OCI-M1 (cell line): Measurements from ENCODE around the gene TM4SF1.
"Not testable (repeated sequence)": the region's sequence is repeated elsewhere in the genome, so short reads cannot be mapped to it uniquely, and the experiment has no call there.

Experiments used
- DNase-seq: peaks from one replicate; lab custom pipeline; 2025; lab: John Stamatoyannopoulos, UW

Gene TM4SF1

DNA sequence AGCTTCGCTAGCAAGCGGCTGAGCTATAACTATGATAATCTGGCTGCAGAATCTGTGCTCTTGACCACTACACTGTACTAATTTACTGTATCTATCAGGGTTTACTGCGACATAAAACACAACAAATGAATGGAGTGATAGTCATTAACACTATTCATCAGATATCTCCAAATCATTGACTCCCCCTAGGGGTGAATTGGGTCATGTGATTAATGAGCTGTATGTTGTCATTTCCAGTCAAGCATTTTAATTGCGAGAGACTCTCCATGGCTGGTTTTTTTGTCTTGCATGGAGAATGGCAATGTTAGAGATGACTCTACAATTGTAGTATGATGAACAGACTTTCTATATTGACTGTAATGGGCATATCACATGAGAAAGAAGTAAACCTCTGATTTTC, 33.5 kb downstream of the TM4SF1 start:
- no peak for DNase-seq

DNA sequence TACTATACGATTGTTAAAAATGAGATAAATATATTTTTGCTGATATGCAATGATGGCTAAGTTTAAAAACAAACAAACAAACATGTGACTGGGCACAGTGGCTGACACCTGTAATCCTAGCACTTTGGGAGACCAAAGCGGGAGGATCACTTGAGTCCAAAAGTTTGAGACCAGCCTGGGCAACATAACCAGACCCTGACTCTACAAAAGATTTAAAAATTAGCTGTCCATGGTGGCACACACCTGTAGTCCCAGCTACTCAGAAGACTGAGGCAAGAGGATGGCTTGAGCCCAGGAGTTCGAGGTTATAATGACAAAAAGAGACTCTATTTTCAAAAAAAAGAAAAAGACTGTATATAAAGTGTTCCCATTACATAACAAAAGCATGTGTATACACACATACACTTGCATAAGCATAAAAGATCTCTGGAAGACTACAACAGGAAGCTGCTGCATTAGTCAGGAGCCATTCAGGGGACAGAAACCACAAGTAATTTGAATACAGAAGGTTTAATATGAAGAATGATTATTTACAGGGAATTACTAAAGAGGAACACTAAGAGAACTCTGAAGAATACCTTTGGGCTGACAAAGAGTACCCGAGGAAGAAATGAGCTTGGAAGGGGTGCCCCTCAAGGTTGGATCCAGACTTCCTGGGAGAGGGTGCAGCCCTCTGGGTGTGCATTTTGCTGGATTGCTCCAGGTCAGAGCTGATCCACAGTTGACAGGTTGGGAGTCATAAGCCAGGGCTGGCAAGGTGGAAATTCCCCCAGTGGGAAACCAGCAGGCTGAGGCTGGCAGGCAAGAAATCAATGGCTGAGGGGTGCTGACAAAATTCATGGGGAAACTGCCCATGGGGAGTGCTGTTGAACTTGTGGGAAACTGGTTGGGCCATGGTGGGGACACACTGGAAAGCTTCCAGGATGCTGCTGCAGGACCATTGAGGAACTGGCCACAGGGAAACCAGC, 34.8 kb downstream of the TM4SF1 start:
- DNase-seq: no peak

DNA sequence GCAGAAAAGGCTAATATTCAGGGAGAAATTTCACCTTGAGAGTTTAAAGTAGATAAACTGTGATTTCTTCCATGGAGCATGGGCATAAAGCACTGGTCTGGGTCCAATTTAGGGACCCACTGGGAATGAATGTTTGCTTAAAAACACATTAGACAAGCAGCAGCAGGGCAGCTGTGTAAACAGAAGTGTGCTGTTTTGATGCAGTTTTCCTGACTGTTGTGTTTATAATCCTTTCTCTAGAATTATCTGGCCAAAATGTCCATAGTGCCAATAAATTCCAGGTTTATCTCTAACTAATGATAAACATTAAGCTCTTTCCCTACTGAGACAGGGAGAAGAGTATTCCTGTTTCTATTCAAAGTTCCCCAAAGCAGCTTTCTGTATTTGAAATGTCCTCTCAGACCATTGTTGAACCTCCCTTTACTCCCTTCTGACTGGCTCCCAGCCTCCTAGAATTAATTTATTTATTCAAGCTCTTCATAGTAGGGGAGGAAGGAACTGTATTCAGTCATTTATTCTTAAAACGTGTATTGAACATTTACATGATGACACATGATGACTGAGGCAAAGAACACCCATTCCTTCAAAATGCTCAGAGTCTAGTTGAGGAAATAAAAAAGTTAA, 37.0 kb downstream of the TM4SF1 start:
- no peak for DNase-seq

DNA sequence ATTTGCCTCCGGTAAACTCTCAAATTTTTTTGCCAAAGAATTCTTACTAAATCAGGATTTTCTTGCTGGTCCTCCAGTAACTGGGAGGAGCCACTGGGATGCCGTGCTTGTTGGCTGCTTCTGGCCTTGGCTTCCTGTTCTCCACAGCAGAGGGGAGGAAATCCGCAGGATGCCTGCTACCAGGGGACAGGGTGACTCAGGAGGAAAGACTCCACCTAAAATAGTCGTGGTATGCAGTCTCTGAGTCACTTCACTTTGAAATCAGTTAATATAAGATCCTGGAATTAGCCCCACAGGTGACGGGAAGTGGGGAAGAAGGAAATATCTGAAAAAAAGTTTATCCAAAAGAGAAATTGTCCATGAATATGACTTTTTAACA, 37.5 kb downstream of the TM4SF1 start:
- no peak for DNase-seq

DNA sequence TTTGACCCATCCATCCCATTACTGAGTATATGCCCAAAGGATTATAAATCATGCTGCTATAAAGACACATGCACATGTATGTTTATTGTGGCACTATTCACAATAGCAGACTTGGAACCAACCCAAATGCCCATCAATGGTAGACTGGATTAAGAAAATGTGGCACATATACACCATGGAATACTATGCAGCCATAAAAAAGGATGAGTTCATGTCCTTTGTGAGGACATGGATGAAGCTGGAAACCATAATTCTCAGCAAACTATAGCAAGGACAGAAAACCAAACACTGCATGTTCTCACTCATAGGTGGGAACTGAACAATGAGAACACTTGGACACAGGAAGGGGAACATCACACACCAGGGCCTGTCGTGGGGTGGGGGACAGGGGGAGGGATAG, 40.0 kb downstream of the TM4SF1 start:
- DNase-seq: not testable (repeated sequence)

DNA sequence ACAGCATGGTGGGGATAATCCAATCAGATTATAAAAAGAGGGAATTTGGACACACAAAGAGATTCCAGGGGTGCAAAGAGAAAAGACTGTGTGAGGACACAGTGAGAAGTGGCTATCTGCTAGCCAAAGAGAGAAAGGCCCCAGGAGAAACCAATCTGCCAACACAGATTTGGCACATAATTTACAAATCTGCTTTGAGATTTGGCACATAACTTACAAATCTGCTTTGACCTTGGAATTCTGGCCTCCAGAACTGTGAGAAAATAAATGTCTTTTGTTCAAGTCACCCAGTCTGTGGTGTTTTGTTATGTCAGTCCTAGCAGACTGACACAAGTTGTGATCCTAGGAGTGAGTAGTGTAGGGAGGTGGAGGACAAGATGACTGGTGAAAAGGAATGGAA, 40.5 kb downstream of the TM4SF1 start:
- no peak for DNase-seq

DNA sequence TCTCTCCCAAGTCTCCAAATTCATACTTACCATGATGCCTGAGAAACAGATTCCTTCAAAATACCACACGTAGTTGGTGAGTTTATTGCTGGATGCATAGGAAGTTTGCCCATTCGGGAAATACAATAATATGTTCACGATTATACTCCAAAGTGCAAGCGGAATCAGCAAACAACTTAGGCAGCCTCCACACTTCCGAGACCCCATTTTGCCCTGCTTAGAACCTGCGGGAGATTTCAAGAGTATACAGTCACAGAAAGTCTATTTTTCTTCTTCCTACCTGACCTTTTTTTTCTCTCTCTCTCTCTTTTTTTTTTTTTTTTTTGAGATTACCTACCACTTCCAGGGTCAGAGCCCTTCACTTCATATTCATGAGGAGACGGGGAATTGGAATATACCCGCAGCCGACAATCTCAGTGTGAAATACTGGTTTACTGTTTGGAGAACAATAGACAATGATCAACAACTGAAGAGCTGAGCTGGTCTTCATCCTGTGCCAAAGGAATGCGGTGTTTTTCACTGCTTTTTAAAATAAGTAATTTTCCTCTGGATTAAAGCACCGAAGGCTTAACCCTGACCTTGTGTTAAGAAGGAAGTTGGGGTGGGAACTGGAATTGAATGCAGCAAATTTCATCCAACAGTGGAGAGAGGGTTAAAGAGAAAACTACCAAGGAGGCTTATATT, 44.1 kb downstream of the TM4SF1 start, which contains the start of gene TM4SF18:
Gene TM4SF18, minus strand, starts transcription at position 461 of the 684 bp plus-strand sequence. Its CDS starts 254 bp downstream, at position 207.
- DNase-seq: no peak

DNA sequence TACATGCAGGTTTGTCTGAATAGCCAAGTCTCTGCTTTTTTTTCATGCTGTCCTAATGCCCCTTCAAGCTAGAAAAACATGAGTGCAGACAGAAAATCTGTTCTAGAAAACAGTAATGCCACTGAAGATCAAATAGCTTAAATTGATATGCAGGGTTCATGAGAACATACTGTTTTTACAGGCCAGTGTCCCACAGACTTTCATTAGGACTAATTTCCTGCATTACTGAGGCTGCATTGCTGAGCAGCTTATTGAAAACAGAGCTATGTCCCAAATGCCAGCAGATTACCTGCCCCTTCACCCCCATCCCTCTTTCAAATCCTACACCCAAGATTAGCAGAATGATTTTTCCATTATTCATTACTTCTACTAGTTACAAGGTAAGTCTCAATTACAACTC, 44.7 kb downstream of the TM4SF1 start:
- no peak for DNase-seq

DNA sequence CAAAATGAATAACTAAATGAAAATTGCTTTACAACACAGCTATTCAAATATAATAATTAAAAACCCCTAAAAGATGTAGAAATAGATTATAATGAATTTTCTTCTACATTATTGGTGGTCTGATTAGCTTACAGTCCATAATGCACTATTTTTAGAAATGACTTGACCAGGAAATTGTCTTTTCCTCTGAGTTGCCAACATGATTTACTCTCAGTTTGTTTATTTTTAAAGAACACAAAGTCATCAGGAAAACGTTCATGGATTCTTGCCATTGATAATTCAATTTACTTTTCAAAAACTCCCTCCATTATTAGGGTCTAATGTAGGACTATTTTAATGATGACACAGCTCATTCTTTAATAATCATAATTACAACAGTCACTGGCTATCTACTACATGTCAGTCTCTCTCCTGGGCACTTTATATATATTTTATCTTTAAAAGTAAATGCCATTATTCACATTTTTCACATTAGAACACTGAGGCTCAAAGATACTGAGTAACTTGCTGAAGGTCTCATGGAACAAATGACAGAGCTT, 45.2 kb downstream of the TM4SF1 start:
- no peak for DNase-seq

DNA sequence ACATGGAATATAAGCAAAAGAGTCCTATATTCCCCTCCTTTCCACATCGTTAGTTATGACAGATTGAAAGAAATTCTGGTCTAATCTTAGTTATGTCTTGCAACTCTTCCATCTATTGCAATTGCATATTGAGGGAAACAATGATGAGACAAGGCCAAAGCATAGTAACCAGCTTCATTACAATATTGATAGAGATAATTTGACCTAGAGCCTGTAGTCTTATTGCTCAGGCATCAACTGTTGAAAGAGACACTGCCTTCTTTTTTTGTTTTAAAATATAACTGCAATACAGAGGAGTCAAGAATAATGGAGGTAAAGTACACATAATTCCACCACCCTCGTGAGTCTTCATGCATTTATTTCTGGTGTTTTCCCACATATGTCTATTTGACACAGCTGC, 46.1 kb downstream of the TM4SF1 start:
- no peak for DNase-seq

DNA sequence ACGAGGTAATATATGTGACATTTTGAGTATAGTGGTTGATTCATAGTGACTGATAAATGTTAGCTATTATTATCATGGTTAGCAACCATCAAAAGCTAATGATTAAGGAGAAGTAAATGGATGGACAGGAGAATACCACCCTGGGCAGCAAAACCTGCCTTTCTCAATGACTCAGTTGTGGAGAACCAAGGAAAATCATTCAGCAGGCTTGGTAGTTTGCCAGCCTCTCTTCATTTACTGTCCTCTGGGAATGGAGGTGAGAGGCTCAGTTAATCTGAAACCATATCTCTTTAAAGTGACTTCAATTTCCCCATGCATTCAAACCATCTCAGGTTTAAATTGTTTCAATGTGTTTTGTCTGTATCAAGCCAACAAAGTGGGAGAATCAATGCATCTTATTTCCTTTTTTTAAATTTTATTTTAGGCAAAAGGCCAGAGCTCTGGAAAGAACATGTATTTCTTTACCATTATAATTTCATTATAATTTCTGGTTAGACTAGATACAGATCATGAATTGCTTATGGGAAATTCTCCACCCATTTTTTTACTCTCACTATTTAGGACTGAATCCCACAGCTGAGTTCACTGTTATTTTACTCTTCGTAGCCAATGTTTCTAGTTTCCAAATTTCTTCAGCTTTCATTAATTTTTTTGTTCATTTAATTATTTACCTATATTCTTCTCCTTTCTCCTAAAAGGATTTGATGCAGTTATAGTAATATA, 46.7 kb downstream of the TM4SF1 start:
- no peak for DNase-seq

DNA sequence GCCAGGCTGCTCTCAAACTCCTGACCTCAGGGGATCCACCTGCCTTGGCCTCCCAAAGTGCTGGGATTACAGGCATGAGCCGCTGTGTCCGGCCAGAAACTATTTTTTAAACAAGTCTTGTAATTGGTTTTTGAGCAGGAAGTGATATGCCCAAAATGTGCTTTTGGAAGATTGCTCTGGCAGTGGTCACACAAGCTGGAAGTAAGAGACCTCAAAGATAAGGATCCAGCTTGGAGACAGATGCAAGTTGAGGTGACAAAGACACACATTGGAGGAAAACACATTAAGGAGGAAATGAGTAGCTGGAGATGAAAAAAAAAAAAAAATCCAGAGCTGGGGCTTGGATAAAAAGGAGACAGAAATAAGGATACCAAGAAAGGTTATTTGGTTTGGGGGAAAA, 50.3 kb downstream of the TM4SF1 start:
- peak; percentile 0 for DNase-seq

DNA sequence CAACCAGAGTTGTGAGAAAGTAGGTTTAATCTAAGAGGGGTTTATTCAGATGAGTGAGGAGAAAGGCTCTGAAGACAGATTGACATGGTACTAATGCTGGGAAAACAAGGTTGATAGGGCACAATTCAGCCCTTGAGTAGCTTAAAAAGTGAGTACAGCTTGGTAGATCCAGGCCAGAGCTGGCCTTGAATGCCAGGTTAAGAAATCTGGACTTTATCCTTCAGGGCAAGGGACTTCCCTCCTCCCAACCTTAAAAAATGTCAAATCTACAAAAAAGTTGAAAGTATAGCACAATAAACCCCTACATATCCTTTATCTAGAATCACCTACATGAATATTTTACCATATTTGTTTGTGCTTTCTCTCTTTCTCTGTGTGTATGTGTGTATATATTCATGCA, 51.9 kb downstream of the TM4SF1 start:
- DNase-seq: no peak

DNA sequence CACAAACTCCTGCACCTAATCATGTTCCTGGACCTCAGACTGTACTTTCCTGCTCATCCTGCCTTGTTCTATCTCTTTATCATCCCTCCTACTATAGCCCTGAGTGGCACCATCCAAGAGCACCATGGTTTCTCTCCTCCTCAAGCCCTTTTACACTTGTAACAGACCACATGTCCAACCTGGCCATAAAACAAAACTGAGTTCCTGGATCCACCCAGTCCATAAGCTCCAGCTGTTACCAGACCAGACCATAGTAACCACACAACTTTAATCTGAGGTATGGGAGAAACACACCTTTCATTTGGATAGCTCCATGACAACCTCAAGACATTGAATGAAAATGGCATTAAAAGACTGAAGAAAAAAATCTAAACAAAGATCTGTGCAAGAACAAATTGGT, 53.1 kb downstream of the TM4SF1 start:
- DNase-seq: no peak

DNA sequence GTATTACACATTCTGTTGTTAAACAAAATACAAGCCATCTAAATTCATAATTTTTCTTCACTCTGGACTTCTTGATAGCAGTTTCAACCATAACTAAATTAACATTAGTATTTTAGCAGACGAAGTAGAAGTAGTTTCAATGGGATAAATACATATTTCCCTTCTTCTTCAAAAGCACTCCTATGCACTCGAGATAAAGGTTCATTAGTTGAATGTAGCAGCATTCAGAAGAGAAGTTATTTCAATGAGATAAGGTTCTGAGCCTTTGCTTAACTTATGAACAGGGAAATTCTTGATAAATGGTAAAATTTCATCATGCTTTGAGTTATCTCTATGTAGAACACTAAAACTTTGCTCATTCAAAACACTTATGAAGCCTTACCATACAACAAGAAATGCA, 55.8 kb downstream of the TM4SF1 start:
- DNase-seq: no peak

DNA sequence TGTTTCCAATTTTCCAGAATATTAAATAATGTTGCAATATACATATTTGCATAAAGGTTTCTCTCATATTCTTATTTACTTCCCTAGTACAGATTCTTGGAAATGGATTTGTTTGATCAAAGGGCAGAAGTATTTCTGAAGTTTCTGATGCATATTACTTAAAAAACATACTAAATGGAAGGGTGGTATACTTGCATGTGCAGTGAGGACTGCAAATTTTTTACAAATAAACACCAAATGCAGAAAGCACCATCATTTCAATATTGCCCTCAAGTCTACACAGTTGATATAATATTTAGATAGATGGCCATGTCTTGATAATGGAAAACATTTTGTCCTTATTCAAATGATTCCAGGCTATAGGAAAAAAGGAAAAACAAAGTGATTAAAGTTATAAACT, 56.3 kb downstream of the TM4SF1 start:
- no peak for DNase-seq

DNA sequence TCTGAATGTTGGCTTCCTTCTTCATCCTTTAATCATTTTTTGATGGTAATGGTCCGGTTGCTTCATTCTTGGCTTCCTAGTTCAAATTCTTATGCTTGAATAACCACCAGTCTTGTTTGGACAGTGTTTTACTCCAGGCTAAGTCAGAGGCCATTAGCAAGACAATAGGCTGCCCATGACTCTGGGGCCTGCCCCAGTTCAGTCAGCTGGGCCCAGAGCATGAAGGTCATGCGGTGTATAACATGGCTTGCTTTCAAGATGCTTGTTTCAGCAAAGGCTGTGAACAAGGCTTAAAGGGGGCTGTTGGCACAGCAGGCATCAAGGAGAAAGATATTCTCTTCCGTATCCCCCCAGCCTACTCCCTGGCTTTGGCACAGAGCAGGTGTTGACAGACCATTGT, 57.7 kb downstream of the TM4SF1 start:
- no peak for DNase-seq
